K562 (cell line): Measurements from ENCODE around the gene ZC3H12A. TPM values are rescaled to one million over a fixed set of nuclear protein-coding genes. Genes with fewer than 3 reads are reported as not detected.

Experiments used
- FOS ChIP-seq: IDR thresholded peaks from 3 replicates; pipeline ENCODE4 v1.6.1; 2011; ENCODE audit not compliant: insufficient read length; ENCODE audit errors: extremely low read depth
- MECOM ChIP-seq: fragments of 250-450 bp; sonication (Bioruptor Pico); IDR thresholded peaks from 2 replicates; pipeline ENCODE4 v1.8.0; 2022; ENCODE audit warnings: inconsistent platforms
- POLR2A ChIP-seq: fragments of 450-650 bp; conservative IDR thresholded peaks from 2 replicates; pipeline ENCODE4 v1.6.1; 2016
- PURB ChIP-seq: sonication (generic); formaldehyde crosslinking; IDR thresholded peaks from 2 replicates; pipeline ENCODE4 v1.9.0; 2021; ENCODE audit warnings: low read depth, mild to moderate bottlenecking, missing genetic modification reagents
- SNRNP70 ChIP-seq: fragments of 200-400 bp; formaldehyde crosslinking; optimal IDR thresholded peaks from 2 replicates; pipeline ENCODE3; 2017; ENCODE audit warnings: low read depth, low read length
- ZBED1 ChIP-seq: IDR thresholded peaks from 2 replicates; pipeline ENCODE4 v1.6.1; 2014
- polyA plus RNA-seq, 8 experiments: library from polyadenylated mRNA; depleted of rRNA in 4 of 8; stranded (reverse) in 5 of 8; unstranded in 3 of 8; fragments of >200 nt; fragmentation: Nextera tagmentation in 2 of 8; fragmentation: Illumina TruSeq in 1 of 8; extraction: Ambion mirVana in 2 of 8; extraction: Trizol in 1 of 8; gene quantifications; 2 replicates each; pipeline versions ENCODE4 v1.2.1 to v1.2.3, GENCODE V29; 2011 to 2014; ENCODE audit warnings: inconsistent platforms in 1 of 8, missing spikeins in 1 of 8
- total RNA-seq, 7 experiments: library from RNA; depleted of rRNA in 6 of 7; stranded (reverse); fragments of >200 nt in 6 of 7; fragmentation: Illumina TruSeq in 2 of 7; extraction: Trizol in 2 of 7; gene quantifications; 2 replicates each; pipeline versions ENCODE4 v1.2.1 to v1.2.3, GENCODE V29; 2011 to 2021; ENCODE audit warnings: low replicate concordance in 1 of 7
- TF ChIP-seq, protein P1 (sequence below): fragments of 200-600 bp; sonication (generic); IDR thresholded peaks from one replicate; pipeline ENCODE4 v1.6.1; 2012; ENCODE audit warnings: mild to moderate bottlenecking, low read depth, low read length, inconsistent platforms
- TF ChIP-seq, protein P2 (sequence below), 3 experiments: IDR thresholded peaks in 2 of 3; conservative IDR thresholded peaks in 1 of 3; 2 replicates each; pipeline ENCODE4 v1.5.1; 2011 to 2012; ENCODE audit warnings: low read length in 3 of 3, mild to moderate bottlenecking in 3 of 3, control low read depth in 2 of 3, improper control_type of control experiment in 1 of 3, inconsistent platforms in 1 of 3, low read depth in 1 of 3, mixed read lengths in 1 of 3, moderate library complexity in 1 of 3; ENCODE audit not compliant: insufficient read depth in 2 of 3

The ZC3H12A gene
- total and polyA plus RNA-seq, 9 of the 15 experiments (the other 6 are each of a cell fraction or from before 2014, with no cell fraction given) = 0.14 to 9.4 (median 6.7) TPM

DNA sequence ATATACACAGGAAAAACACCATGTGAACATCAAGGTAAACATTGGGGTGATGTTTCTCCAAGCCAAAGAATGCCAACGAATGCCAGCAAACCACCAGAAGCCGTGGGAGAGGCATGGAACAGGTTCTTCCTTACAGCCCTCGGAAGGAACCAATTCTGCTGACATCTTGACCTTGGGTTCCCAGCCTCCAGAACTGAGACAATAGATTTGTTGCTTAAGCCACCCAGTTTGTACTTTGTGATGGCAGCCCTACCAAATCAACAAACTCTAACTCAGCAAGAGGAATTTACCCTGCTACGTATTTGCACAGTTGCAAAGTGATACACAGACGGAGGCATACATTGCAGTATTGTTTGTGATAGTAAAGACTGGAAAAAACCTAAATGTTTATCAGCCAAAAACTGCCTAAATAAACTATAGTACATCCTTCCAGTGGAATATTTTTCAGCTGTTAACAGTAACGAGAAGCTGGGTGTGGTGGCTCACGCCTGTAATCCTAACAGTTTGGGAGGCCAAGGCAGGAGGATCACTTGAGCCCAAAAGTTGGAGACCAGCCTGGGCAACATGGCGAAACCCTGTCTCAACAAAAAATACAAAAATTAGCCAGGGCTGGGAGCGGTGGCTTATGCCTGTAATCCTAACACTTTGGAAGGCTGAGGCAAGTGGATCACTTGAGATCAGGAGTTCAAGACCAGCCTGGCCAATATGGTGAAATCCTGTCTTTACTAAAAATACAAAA is 12.5 kb upstream of the ZC3H12A start (continued):
- TF ChIP-seq MECOM (no peak), POLR2A (no peak), ZBED1 (no peak), PURB (CRISPR knock-in tag) (no peak), SNRNP70 (no peak), FOS (no peak)
- TF ChIP-seq, protein P1, sequence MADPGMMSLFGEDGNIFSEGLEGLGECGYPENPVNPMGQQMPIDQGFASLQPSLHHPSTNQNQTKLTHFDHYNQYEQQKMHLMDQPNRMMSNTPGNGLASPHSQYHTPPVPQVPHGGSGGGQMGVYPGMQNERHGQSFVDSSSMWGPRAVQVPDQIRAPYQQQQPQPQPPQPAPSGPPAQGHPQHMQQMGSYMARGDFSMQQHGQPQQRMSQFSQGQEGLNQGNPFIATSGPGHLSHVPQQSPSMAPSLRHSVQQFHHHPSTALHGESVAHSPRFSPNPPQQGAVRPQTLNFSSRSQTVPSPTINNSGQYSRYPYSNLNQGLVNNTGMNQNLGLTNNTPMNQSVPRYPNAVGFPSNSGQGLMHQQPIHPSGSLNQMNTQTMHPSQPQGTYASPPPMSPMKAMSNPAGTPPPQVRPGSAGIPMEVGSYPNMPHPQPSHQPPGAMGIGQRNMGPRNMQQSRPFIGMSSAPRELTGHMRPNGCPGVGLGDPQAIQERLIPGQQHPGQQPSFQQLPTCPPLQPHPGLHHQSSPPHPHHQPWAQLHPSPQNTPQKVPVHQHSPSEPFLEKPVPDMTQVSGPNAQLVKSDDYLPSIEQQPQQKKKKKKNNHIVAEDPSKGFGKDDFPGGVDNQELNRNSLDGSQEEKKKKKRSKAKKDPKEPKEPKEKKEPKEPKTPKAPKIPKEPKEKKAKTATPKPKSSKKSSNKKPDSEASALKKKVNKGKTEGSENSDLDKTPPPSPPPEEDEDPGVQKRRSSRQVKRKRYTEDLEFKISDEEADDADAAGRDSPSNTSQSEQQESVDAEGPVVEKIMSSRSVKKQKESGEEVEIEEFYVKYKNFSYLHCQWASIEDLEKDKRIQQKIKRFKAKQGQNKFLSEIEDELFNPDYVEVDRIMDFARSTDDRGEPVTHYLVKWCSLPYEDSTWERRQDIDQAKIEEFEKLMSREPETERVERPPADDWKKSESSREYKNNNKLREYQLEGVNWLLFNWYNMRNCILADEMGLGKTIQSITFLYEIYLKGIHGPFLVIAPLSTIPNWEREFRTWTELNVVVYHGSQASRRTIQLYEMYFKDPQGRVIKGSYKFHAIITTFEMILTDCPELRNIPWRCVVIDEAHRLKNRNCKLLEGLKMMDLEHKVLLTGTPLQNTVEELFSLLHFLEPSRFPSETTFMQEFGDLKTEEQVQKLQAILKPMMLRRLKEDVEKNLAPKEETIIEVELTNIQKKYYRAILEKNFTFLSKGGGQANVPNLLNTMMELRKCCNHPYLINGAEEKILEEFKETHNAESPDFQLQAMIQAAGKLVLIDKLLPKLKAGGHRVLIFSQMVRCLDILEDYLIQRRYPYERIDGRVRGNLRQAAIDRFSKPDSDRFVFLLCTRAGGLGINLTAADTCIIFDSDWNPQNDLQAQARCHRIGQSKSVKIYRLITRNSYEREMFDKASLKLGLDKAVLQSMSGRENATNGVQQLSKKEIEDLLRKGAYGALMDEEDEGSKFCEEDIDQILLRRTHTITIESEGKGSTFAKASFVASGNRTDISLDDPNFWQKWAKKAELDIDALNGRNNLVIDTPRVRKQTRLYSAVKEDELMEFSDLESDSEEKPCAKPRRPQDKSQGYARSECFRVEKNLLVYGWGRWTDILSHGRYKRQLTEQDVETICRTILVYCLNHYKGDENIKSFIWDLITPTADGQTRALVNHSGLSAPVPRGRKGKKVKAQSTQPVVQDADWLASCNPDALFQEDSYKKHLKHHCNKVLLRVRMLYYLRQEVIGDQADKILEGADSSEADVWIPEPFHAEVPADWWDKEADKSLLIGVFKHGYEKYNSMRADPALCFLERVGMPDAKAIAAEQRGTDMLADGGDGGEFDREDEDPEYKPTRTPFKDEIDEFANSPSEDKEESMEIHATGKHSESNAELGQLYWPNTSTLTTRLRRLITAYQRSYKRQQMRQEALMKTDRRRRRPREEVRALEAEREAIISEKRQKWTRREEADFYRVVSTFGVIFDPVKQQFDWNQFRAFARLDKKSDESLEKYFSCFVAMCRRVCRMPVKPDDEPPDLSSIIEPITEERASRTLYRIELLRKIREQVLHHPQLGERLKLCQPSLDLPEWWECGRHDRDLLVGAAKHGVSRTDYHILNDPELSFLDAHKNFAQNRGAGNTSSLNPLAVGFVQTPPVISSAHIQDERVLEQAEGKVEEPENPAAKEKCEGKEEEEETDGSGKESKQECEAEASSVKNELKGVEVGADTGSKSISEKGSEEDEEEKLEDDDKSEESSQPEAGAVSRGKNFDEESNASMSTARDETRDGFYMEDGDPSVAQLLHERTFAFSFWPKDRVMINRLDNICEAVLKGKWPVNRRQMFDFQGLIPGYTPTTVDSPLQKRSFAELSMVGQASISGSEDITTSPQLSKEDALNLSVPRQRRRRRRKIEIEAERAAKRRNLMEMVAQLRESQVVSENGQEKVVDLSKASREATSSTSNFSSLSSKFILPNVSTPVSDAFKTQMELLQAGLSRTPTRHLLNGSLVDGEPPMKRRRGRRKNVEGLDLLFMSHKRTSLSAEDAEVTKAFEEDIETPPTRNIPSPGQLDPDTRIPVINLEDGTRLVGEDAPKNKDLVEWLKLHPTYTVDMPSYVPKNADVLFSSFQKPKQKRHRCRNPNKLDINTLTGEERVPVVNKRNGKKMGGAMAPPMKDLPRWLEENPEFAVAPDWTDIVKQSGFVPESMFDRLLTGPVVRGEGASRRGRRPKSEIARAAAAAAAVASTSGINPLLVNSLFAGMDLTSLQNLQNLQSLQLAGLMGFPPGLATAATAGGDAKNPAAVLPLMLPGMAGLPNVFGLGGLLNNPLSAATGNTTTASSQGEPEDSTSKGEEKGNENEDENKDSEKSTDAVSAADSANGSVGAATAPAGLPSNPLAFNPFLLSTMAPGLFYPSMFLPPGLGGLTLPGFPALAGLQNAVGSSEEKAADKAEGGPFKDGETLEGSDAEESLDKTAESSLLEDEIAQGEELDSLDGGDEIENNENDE = no peak
- TF ChIP-seq, protein P2, sequence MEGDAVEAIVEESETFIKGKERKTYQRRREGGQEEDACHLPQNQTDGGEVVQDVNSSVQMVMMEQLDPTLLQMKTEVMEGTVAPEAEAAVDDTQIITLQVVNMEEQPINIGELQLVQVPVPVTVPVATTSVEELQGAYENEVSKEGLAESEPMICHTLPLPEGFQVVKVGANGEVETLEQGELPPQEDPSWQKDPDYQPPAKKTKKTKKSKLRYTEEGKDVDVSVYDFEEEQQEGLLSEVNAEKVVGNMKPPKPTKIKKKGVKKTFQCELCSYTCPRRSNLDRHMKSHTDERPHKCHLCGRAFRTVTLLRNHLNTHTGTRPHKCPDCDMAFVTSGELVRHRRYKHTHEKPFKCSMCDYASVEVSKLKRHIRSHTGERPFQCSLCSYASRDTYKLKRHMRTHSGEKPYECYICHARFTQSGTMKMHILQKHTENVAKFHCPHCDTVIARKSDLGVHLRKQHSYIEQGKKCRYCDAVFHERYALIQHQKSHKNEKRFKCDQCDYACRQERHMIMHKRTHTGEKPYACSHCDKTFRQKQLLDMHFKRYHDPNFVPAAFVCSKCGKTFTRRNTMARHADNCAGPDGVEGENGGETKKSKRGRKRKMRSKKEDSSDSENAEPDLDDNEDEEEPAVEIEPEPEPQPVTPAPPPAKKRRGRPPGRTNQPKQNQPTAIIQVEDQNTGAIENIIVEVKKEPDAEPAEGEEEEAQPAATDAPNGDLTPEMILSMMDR (IDR thresholded peaks at IDR 0.05 in 2 of 3, conservative IDR thresholded peaks at IDR 0.05 in 1 of 3; ENCODE audit: insufficient read depth in 2 of 3, low read depth in 1 of 3, low read length in 3 of 3) = no peak
